PFSK-1 (cell line): ENCODE measurements around the gene MCHR1.

Source experiments
- FOXP2 ChIP-seq: optimal IDR thresholded peaks from 2 replicates; pipeline ENCODE3; 2011; ENCODE audit warnings: borderline replicate concordance, control low read depth, inconsistent platforms; ENCODE audit not compliant: insufficient read depth; ENCODE audit errors: extremely low read length, extremely low read depth
- POLR2AphosphoS5 ChIP-seq: IDR thresholded peaks from 2 replicates; pipeline ENCODE4 v1.6.1; 2012; ENCODE audit warnings: low read depth, mild to moderate bottlenecking, control low read depth, low read length, moderate library complexity
- REST ChIP-seq, 2 experiments: IDR thresholded peaks; 2 replicates each; pipeline versions ENCODE4 v1.6.1 to v1.8.0; 2011 to 2012; ENCODE audit warnings: low read depth in 2 of 2, low read length in 2 of 2, control low read depth in 1 of 2, inconsistent platforms in 1 of 2, mild to moderate bottlenecking in 1 of 2, moderate library complexity in 1 of 2; ENCODE audit not compliant: insufficient read depth in 1 of 2
- SIN3A ChIP-seq: IDR thresholded peaks from 2 replicates; pipeline ENCODE4 v1.6.1; 2012; ENCODE audit warnings: mild to moderate bottlenecking, low read length, moderate library complexity, borderline replicate concordance; ENCODE audit not compliant: insufficient read depth
- TAF1 ChIP-seq: IDR thresholded peaks from 2 replicates; pipeline ENCODE4 v1.6.1; 2012; ENCODE audit warnings: low read length, control low read depth, borderline replicate concordance; ENCODE audit not compliant: insufficient read depth

Gene MCHR1

GRCh38 chr22:40694411-40694810, 15.1 kb downstream of the MCHR1 start:
- TF ChIP-seq TAF1, result no peak

- TF ChIP-seq POLR2AphosphoS5 (no peak), REST (IDR thresholded peaks at IDR 0.05; ENCODE audit: insufficient read depth in 1 of 2, low read depth in 2 of 2, low read length in 2 of 2) (no peak), TAF1 (no peak)
Observed at GRCh38 chr22:40701274-40701673, 22.0 kb downstream of the MCHR1 start.

- TF ChIP-seq FOXP2 (no peak), SIN3A (no peak)
Observed at GRCh38 chr22:40703174-40703573, 23.9 kb downstream of the MCHR1 start.

GRCh38 chr22:40703736-40704135, 24.5 kb downstream of the MCHR1 start:
- TF ChIP-seq REST (IDR thresholded peaks at IDR 0.05; ENCODE audit: insufficient read depth in 1 of 2, low read depth in 2 of 2, low read length in 2 of 2) (no peak), FOXP2 (no peak)

- TF ChIP-seq REST (IDR thresholded peaks at IDR 0.05; ENCODE audit: insufficient read depth in 1 of 2, low read depth in 2 of 2, low read length in 2 of 2) (no peak), TAF1 (no peak), SIN3A (no peak), FOXP2 (no peak), POLR2AphosphoS5 (no peak)
Observed at GRCh38 chr22:40705918-40706682, 26.8 kb downstream of the MCHR1 start.

GRCh38 chr22:40707154-40707553, 27.9 kb downstream of the MCHR1 start:
- TF ChIP-seq POLR2AphosphoS5 (no peak), SIN3A (no peak), REST (IDR thresholded peaks at IDR 0.05; ENCODE audit: insufficient read depth in 1 of 2, low read depth in 2 of 2, low read length in 2 of 2) (no peak), TAF1 (no peak), FOXP2 (no peak)
